ENCODE results near the gene ZDHHC18. TPM values are rescaled to one million over a fixed set of nuclear protein-coding genes. Genes with fewer than 3 reads are reported as not detected.

The ZDHHC18 gene
- total and polyA plus RNA-seq, 2 donors (not counting 1 experiment from before 2014, with no cell fraction given): 6.3 to 16.9 TPM

- Histone ChIP-seq H3K4me1 (ENCODE audit: control insufficient read depth, extremely low read depth, insufficient read depth, low read length) (peaks cover 33% of the 10 kb centered on the region), H3K79me2 (ENCODE audit: control insufficient read depth, insufficient read depth, low read length) (peaks cover 16% of the 10 kb centered on the region), H3K27ac (ENCODE audit: insufficient read depth, low read length) (peak overlapping the region; percentile 33), H2AFZ (ENCODE audit: low read length) (no peak overlapping the region), H3K9ac (ENCODE audit: insufficient read depth, low read length) (no peak overlapping the region), H4K20me1 (ENCODE audit: control insufficient read depth, extremely low read depth, insufficient read depth, low read length) (no peaks in the 10 kb centered on the region), H3K4me3 (replicated peaks in 1 of 4; ENCODE audit: control extremely low read depth in 1 of 4, insufficient read depth in 1 of 4, low read depth in 3 of 4, low read length in 4 of 4) (no peak overlapping the region), H3K9me3 (ENCODE audit: control insufficient read depth, insufficient read depth, low read depth, low read length) (no peaks in the 10 kb centered on the region), H3K4me2 (ENCODE audit: extremely low read depth, insufficient read depth, low read length) (no peak overlapping the region), H3K27me3 (ENCODE audit: control insufficient read depth, insufficient read depth, low read length) (no peaks in the 10 kb centered on the region), H3K36me3 (ENCODE audit: control insufficient read depth, insufficient read depth, low read length) (peaks cover 13% of the 10 kb centered on the region)
- TF ChIP-seq, protein P1, sequence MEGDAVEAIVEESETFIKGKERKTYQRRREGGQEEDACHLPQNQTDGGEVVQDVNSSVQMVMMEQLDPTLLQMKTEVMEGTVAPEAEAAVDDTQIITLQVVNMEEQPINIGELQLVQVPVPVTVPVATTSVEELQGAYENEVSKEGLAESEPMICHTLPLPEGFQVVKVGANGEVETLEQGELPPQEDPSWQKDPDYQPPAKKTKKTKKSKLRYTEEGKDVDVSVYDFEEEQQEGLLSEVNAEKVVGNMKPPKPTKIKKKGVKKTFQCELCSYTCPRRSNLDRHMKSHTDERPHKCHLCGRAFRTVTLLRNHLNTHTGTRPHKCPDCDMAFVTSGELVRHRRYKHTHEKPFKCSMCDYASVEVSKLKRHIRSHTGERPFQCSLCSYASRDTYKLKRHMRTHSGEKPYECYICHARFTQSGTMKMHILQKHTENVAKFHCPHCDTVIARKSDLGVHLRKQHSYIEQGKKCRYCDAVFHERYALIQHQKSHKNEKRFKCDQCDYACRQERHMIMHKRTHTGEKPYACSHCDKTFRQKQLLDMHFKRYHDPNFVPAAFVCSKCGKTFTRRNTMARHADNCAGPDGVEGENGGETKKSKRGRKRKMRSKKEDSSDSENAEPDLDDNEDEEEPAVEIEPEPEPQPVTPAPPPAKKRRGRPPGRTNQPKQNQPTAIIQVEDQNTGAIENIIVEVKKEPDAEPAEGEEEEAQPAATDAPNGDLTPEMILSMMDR (conservative IDR thresholded peaks at IDR 0.05 in 1 of 2, IDR thresholded peaks at IDR 0.05 in 1 of 2; ENCODE audit: low read depth in 1 of 2, low read length in 2 of 2): no peak
- no peak for TF ChIP-seq EZH2 (IDR thresholded peaks at IDR 0.05; ENCODE audit: low read length, missing control alignments)
- DNase-seq (ENCODE audit: low read depth in 2 of 2): peak; percentile 59 to 98
Measured at GRCh38 chr1:26784023-26784871, 42.2 kb upstream of the ZDHHC18 start.

- Histone ChIP-seq H3K79me2 (ENCODE audit: control insufficient read depth, insufficient read depth, low read length) (peaks cover 12% of the 10 kb centered on the region), H3K4me2 (ENCODE audit: extremely low read depth, insufficient read depth, low read length) (no peak overlapping the region), H4K20me1 (ENCODE audit: control insufficient read depth, extremely low read depth, insufficient read depth, low read length) (no peaks in the 10 kb centered on the region), H3K27me3 (ENCODE audit: control insufficient read depth, insufficient read depth, low read length) (no peaks in the 10 kb centered on the region), H3K9me3 (ENCODE audit: control insufficient read depth, insufficient read depth, low read depth, low read length) (no peaks in the 10 kb centered on the region), H3K36me3 (ENCODE audit: control insufficient read depth, insufficient read depth, low read length) (peaks cover 8% of the 10 kb centered on the region), H3K27ac (ENCODE audit: insufficient read depth, low read length) (peak overlapping the region; percentile 33), H2AFZ (ENCODE audit: low read length) (no peak overlapping the region), H3K9ac (ENCODE audit: insufficient read depth, low read length) (no peak overlapping the region), H3K4me1 (ENCODE audit: control insufficient read depth, extremely low read depth, insufficient read depth, low read length) (peaks cover 33% of the 10 kb centered on the region), H3K4me3 (replicated peaks in 1 of 4; ENCODE audit: control extremely low read depth in 1 of 4, insufficient read depth in 1 of 4, low read depth in 3 of 4, low read length in 4 of 4) (no peak overlapping the region)
- TF ChIP-seq, protein P1 (conservative IDR thresholded peaks at IDR 0.05 in 1 of 2, IDR thresholded peaks at IDR 0.05 in 1 of 2; ENCODE audit: low read depth in 1 of 2, low read length in 2 of 2): no peak
- TF ChIP-seq EZH2 (IDR thresholded peaks at IDR 0.05; ENCODE audit: low read length, missing control alignments): no peak
- DNase-seq (ENCODE audit: low read depth in 2 of 2): no peak
Measured at GRCh38 chr1:26784886-26785285, 41.6 kb upstream of the ZDHHC18 start.

DNA sequence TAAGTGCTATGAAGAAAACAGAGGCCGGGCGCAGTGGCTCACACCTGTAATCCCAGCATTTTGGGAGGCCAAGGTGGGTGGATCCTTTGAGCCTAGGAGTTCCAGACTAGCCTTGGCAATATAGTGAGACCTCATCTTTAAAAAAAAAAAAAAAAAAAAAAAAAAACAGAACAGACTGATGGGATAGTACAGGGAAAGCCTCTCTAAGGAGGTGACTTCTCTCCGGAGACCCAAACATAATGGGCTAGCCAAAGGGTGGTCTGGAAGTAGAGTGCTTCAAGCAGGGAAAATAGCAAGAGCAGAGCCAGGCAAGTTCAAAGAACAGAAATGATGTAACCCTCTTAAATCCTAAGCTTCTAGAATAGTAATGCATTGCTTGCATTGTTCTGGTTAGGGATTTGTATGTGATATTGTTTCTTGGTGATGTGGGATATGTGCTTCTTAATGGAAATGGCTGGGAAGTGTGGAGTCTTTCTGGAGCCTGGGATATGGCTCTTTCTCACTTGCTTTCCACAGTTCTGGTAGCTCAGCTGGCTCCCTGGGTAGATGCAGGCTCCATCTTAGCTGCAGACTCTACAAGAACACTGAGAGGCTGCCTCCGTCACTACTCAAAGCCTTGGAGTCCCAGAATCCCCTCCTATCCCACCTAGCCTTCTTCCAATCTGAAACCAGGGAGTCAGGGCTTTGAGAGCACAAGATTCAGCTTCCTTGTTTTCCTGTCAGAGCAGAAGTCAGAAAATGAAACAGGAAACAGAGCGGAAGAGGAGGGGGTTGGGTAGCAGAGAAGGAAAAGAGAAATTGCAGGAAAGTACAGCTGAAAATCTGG lies 40.7 kb upstream of the ZDHHC18 start:
- Histone ChIP-seq H3K36me3 (ENCODE audit: control insufficient read depth, insufficient read depth, low read length) (no peaks in the 10 kb centered on the region), H3K4me1 (ENCODE audit: control insufficient read depth, extremely low read depth, insufficient read depth, low read length) (peaks cover 35% of the 10 kb centered on the region), H3K4me3 (replicated peaks in 1 of 4; ENCODE audit: control extremely low read depth in 1 of 4, insufficient read depth in 1 of 4, low read depth in 3 of 4, low read length in 4 of 4) (no peak overlapping the region), H2AFZ (ENCODE audit: low read length) (no peak overlapping the region), H3K4me2 (ENCODE audit: extremely low read depth, insufficient read depth, low read length) (peak overlapping the region; percentile 60), H3K9me3 (ENCODE audit: control insufficient read depth, insufficient read depth, low read depth, low read length) (no peaks in the 10 kb centered on the region), H4K20me1 (ENCODE audit: control insufficient read depth, extremely low read depth, insufficient read depth, low read length) (no peaks in the 10 kb centered on the region), H3K27me3 (ENCODE audit: control insufficient read depth, insufficient read depth, low read length) (no peaks in the 10 kb centered on the region), H3K79me2 (ENCODE audit: control insufficient read depth, insufficient read depth, low read length) (peaks cover 4% of the 10 kb centered on the region), H3K9ac (ENCODE audit: insufficient read depth, low read length) (no peak overlapping the region), H3K27ac (ENCODE audit: insufficient read depth, low read length) (peak overlapping the region; percentile 99)
- peak; percentile 53 to 63 for DNase-seq (ENCODE audit: low read depth in 2 of 2)
- TF ChIP-seq EZH2 (IDR thresholded peaks at IDR 0.05; ENCODE audit: low read length, missing control alignments): no peak
- TF ChIP-seq, protein P1 (conservative IDR thresholded peaks at IDR 0.05 in 1 of 2, IDR thresholded peaks at IDR 0.05 in 1 of 2; ENCODE audit: low read depth in 1 of 2, low read length in 2 of 2): no peak
